Right ventricle myocardium inferior (tissue), 1 donor: ENCODE measurements around the gene SATL1. TPM values are rescaled to one million over a fixed set of nuclear protein-coding genes. Genes with fewer than 3 reads are reported as not detected.
A peak's percentile ranks its signal among the peaks of the same experiment; 100 is the strongest.
"Not testable (repeated sequence)": the region's sequence is repeated elsewhere in the genome, so short reads cannot be mapped to it uniquely, and the experiment has no call there.

Experiments used
- ATAC-seq: fragments of 200-7000 bp; cut with Tn5 transposase; one replicate; pipeline ENCODE4 v1.9.1; 2020; ENCODE audit warnings: mild to moderate bottlenecking, moderate library complexity
- DNase-seq: peaks from one replicate; pipeline ENCODE4 v3.0.0; 2021; ENCODE audit errors: missing footprints
- intact Hi-C: fragments of 100-400 bp; cut with DNase I; formaldehyde crosslinking; loops from one replicate; pipeline ENCODE4 v1.11.0; 2022
- total RNA-seq: library from RNA; stranded (reverse); fragmentation: NEBNext Ultra II Directional; extraction: Animal tissue kit (Norgen Biotek cat#: 25700); gene quantifications from one replicate; pipeline ENCODE4 v1.2.1, GENCODE V29; 2021
- donor health status: DM: no; HTN: yes; CAD: no; lungs with severe emphysema.

Gene SATL1
- total RNA-seq, 1 donor from 2014 or later, result not detected

DNA sequence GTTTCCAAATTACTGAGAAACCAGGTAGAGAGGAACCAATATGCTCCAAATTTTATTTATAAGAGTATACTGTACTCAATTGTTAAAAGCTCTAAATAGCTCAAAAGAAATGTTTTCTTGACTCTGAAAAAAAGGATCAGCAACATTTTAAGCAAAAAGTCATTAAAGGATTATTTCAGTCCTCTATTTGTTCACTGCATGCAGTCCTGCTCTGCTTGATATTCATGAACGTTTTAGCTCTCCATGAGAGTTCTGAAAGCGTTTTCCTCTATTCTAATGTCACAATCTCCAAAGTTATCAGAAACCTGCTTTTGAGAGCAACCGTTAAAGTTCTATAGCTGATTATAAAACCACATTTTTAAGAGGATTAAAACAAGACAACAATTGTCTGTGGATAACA, 129.4 kb downstream of the SATL1 start:
- intact Hi-C loops, result loop anchor here (5.0 kb wide), 1 partner anchor 428 kb away; no protein-coding TSS in a partner anchor
- no peak for DNase-seq
- no peak for ATAC-seq

DNA sequence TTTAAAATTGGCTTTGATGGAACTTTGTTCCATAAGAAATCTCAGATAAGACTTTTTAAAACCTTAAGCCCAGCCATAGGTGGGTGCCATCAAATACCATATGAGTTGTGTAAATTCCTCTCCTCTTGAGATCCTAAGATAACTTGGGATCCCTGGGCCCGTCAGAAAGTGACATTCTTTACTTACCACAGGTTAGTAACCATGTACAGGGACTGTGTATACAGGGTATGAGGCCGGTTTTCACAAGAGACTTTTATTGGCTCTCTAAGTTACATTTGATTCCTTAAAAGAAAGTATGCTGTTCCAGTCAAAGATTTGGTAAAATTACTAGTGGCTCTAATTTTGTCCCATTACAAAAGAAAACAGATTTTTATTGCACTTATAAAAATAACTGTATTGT, 129.8 kb downstream of the SATL1 start:
- no peak for ATAC-seq
- no peak for DNase-seq
- intact Hi-C loops, result loop anchor here (5.0 kb wide), 1 partner anchor 429 kb away; no protein-coding TSS in a partner anchor

DNA sequence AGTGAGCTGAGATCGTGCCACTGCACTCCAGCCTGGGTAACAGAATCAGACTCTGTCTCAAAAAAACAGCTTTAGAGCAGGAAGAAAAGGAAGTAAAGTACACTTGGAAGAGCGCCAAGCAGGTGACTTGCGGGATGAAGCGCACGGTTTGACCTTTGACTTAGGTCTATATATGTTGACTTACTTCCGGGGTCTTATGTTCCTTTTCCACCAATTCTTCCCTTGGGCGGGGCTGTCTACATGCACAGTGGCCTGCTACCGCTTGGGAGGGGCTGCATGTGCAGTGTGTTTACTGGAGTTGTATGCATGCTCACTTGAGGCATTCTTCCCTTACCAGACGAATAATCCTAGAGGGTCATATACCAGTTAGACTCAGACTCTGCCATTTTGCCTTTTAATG, 131.3 kb downstream of the SATL1 start:
- intact Hi-C loops, result loop anchor here (5.0 kb wide), 1 partner anchor 430 kb away; no protein-coding TSS in a partner anchor
- DNase-seq (peak; percentile 31), ATAC-seq (no peak)

DNA sequence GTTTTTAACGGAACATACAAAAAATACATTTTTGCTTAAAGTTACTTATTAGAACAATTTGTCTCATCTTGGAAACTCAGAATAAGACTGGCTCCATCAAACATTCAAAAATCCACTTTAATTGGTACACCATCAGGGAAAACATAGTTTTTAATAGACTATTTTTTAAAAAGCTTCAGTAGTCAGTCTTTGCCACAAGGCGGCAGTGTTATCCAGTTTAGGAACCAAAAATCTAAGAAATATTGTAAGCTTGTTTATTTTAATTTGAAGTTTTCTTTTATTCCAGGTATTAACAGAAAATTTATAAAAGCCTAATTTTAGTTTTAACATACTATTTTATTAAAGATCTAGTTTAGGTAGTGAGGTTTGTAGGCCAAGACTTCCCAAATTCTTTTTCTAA, 132.2 kb downstream of the SATL1 start:
- intact Hi-C loops, result loop anchor here (5.0 kb wide), 1 partner anchor 431 kb away; no protein-coding TSS in a partner anchor
- no peak for DNase-seq
- ATAC-seq, result no peak

DNA sequence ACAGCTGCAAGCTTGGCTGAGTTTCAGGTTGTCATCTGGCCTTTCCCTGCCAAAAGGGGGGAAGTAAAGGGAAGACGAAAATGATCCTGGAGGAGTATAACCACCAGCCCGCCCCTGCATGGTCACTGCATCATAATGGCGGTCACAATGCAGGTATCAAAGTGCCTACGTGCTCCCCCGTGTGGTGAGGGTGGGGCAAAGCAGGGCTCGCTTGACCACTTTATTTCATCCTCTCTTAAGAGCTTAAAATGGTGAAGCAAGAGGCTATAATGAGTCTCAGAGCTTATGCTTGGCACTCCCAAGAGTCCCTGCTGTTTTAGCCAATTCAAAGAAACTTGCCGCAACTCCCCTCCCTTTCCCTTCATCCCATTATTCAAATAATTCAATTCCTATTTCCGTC, 134.3 kb downstream of the SATL1 start:
- DNase-seq (no peak), ATAC-seq (no peak)
- intact Hi-C loops, result no loop called here

DNA sequence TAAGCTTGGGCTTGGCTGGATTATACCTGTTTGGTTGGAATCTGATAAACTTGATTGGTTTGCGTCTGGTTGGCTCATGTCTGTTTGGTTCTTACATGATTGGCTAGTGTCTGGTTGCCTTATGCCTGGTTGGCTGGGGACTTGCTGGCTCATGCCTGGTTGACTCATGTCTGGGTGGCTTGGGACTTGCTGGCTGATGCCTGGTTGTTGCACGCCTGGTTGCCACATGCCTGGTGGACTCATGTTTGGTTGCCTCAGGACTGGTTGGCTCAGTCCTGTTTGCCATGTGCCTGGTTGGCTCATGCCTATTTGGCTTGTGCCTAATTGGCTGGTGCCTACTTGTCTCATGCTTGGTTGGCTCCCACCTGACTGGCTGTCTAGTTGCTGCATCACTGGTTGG, 135.4 kb downstream of the SATL1 start:
- no peak for DNase-seq
- no peak for ATAC-seq
- intact Hi-C loops, result no loop called here

DNA sequence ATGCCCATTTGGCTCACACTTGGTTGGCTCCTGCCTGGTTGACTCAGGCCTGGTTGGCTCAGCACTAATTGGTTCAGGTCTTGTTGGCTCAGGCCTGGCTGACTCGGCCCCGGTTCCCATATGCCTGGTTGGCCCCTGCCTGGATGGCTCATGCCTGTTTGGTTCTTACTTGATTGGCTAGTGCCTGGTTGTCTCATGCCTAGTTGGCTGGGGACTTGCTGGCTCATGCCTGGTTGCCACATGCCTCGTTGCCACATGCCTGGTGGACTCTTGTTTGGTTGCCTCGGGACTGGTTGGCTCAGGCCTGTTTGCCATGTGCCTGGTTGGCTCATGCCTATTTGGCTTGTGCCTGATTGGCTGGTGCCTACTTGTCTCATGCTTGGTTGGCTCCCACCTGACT, 136.2 kb downstream of the SATL1 start:
- DNase-seq (peak; percentile 18), ATAC-seq (no peak)
- intact Hi-C loops, result no loop called here

DNA sequence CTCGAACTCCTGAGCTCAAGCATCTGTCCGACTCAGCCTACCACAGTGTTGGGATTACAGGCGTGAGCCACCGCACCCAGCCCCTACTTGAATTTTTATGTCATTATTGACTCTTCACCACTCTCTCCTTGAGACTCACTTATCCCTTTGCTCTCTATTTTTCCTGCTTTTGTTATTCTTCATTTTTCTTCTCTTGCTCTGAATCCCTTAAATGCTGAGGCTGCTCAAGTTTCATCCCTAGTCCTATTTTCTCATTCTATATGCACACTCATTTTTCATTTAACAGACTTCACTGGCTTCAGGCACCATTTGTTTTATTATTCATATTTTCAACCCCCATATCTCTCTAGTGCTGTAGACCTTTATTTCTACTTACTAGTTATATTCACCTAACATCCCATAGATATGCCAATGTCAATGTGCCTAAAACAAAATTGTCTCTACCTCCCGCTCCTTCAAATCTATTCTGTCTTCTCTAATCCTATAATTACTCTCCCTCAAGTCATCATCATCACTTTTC, 154.2 kb downstream of the SATL1 start:
- intact Hi-C loops, result no loop called here

DNA sequence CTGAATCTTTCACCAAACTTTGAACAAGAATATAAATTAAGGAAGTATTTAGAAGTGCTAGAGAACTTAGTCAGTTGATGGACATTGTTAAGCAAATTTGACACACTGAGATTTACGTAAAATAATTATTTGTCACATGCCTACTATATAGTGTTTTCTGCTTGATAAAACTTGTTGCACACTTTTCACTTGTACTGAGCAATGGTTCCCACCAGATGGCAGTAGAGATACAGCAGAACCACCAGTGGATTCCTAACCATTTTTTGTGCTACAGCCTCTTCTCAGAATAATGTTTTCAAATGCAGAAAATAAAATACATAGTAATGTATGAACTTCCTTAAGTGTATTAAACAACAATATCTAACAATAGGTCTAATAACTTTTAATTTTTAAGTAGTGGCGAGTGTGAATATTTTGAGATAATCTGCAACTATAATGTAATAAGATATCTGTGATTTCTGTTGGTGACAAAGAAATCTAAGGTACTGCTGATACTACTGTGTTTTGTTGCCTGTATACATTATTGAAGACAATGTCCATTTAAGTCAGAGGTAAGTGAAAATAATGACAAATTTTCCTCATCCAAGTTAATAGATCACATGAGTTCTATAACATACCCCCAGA, 158.7 kb downstream of the SATL1 start:
- intact Hi-C loops, result no loop called here
- ATAC-seq (no peak), DNase-seq (no peak)

More for the DNA sequence above, 154.2 kb downstream of the SATL1 start:
- DNase-seq (peak; percentile 28), ATAC-seq (no peak)

DNA sequence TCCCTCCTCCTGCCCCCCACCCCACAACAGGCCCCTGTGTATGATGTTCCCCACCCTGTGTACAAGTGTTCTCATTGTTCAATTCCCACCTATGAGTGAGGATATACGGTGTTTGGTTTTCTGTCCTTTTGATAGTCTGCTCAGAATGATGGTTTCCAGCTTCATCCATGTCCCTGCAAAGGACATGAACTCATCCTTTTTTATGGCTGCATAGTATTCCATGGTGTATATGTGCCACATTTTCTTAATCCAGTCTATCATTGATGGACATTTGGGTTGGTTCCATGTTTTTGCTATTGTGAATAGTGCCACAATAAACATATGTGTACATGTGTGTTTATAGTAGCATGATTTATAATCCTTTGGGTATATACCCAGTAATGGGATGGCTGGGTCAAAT, 166.3 kb downstream of the SATL1 start:
- intact Hi-C loops, DNase-seq, ATAC-seq: not testable (repeated sequence)

DNA sequence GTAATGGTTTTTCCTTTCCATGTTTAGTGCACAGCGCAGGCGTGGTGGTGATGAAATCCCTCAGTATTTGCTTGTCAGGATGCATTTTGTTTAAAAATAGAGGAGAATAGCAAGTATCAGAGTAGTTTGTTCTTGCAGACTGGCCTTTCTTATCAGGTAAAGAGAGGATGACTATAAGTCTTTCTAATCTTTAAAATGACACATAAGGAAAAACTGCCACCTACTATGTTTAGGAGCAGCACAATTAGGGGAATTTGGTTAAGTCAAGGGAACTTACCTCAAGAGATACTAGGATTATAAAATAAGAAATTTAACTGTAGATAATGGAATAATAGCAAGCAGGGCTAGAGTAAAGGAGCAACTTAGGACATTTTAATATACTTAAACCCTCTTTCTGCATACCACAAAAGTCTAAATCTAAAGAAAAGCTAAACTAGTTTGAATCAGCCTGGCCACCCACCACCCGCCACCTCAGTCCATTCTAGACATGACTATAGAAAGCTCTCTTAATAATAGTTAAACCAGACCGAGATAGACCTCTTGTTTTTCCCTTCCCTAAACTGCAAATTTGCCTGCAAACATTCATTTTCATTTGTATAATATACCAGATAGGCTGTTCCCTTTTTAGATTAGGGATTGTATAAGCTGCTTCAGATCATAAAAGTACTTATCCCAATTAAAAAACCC, 177.9 kb downstream of the SATL1 start:
- intact Hi-C loops, result no loop called here
- DNase-seq, result no peak

DNA sequence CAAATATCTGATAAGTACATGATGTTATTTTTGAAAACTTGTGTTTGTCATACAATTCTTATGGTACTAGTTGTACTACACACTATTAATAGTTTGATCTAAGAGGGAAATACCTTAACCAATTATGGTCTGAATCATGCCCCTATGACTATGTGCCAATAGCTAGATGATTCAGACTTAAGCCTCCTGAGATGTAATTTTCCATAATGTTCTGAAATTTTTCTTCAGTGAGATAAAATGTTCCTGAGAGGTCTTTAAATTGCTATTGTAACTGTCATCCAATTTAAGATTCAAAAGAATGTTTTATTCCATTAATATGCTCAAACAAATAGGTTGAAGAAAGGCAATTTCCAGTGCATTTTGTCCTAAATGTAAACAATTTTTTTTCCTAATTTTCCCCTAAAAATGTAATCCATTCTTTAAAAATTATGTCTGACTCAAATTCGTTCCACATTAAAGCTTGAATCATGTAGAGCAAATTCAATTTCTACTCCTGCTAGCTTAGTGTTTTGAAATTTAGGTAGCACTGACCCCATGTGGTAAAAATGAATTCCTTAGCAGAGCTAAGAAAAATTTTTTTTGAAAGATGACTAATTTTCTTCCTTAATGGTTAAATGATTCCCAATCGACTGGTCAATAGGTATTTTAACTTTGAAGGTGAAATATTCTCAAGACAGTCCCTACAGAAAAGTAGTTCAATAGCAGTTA, 190.8 kb downstream of the SATL1 start:
- no peak for DNase-seq
- intact Hi-C loops, result loop anchor here (2.0 kb wide), 1 partner anchor 324 kb away; no protein-coding TSS in a partner anchor
- no peak for ATAC-seq

More for the DNA sequence above, 177.9 kb downstream of the SATL1 start:
- ATAC-seq, result no peak

DNA sequence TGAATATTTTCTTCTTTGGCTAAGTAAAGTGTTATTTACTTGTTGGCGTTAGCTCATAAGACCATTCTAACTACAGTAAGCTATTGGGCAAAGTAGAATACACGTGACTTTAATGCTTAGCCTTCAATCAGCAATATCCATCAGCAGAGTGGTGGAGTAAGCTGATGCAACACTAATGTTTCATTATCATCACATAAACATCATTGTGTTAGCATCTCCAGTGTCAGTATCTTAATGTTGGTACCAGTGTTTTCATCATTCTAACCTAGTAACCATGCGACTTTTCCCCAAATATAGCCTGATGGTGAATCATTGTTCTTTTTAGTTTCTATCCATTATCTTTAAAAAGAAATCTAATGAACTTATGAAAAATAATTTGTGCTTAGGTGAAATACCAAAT, 191.4 kb downstream of the SATL1 start:
- intact Hi-C loops, result loop anchor here (2.0 kb wide), 1 partner anchor 323 kb away; no protein-coding TSS in a partner anchor
- DNase-seq (no peak), ATAC-seq (no peak)

DNA sequence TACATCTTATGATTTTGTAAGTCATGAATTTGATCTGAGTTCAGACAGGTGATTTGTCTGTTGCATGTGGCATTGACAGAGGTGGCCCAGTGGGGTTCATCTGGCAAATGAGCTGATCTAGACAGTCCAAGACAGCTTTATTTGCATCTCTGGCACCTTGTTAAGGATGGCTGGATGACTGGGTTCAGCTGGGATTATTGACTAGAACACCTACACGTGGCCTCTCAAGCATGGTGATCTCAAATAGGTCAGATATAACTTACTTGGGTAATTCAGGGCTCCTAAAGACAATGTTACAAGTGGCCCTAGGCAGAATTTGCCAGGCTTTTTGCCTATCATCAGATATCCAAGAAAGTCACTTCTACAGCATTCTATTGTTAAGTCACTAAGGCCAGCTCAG, 192.0 kb downstream of the SATL1 start:
- DNase-seq (no peak), ATAC-seq (no peak)
- intact Hi-C loops, result loop anchor here (2.0 kb wide), 1 partner anchor 323 kb away; no protein-coding TSS in a partner anchor

Other genes with a start within 250 kb of the SATL1 start
- 54.2 TPM for gene APOOL, start 239.9 kb downstream of the SATL1 start, total RNA-seq
- gene ZNF711, start 212 bp upstream of the SATL1 start, total RNA-seq, result 0.27 TPM
- gene POF1B, start 135.9 kb upstream of the SATL1 start, total RNA-seq, result 0.89 TPM